Measurements from ENCODE around the gene GOLM1.
"Not testable (repeated sequence)": the region's sequence is repeated elsewhere in the genome, so short reads cannot be mapped to it uniquely, and the experiment has no call there.

GOLM1 gene

DNA sequence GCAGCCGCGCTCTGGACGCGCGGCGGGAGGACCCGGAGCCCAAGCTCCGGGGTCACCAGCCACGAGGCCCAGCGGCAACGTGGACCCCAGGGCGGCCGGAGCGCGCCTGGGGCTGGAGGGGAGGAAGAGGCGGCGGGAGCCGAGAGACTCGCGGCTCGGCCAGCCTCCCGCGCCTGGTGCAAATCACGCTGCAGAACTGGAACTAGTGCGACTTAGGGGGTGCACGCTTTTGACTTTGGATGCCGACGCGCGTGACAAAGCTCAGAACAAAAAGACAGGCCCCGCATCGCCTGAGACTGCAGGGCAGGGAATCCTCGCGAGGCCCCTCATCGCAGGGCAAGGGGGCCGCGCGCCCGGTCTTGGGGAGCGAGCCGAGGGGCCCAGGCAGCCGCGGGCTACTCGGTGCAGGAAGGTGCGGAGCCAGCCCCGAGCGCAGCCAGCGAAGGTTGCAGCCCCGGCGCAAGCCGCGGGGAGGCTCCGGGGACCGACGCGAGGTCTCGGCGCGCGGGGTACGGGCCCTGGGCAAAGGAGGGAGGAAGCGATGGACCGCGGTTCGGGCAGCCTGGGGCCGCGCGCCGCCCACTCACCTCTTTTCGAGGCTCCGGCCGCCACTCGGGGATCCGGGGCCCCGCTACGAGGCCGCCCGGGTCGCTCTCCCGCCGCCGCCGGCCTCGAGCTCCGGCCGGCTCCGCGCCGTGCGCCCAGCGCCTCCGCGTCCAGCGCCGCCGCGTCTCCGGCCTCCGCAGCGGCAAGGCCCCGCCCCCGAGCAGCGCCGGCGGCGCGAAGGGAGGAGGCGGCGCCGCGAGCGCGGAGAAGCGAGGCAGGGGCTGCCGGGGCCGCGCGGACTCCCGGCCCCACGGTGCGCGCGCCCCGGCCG is at the start of gene GOLM1:
Gene GOLM1 (minus strand): TSS at position 735 of the 877 bp plus-strand sequence. CDS start 20,238 bp downstream, outside the sequence.
- ChIA-PET CTCF (interaction anchor here (0.9 to 1.7 kb wide), 6 partner anchors 15 to 489 kb away, joined by 3 to 5 read pairs (median 3); no protein-coding TSS in a partner anchor), POLR2A (no interaction called here)
- peak; percentile 78 for DNase-seq (ENCODE audit: extremely low spot score)
- TF ChIP-seq, protein P1, sequence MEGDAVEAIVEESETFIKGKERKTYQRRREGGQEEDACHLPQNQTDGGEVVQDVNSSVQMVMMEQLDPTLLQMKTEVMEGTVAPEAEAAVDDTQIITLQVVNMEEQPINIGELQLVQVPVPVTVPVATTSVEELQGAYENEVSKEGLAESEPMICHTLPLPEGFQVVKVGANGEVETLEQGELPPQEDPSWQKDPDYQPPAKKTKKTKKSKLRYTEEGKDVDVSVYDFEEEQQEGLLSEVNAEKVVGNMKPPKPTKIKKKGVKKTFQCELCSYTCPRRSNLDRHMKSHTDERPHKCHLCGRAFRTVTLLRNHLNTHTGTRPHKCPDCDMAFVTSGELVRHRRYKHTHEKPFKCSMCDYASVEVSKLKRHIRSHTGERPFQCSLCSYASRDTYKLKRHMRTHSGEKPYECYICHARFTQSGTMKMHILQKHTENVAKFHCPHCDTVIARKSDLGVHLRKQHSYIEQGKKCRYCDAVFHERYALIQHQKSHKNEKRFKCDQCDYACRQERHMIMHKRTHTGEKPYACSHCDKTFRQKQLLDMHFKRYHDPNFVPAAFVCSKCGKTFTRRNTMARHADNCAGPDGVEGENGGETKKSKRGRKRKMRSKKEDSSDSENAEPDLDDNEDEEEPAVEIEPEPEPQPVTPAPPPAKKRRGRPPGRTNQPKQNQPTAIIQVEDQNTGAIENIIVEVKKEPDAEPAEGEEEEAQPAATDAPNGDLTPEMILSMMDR (IDR thresholded peaks at IDR 0.05; ENCODE audit: control extremely low read depth, extremely low read depth, low read depth, missing control alignments): peak; percentile 11

- DNase-seq (ENCODE audit: extremely low spot score); POLR2A ChIA-PET; CTCF ChIA-PET: not testable (repeated sequence)
Observed at GRCh38 chr9:86146671-86147070, 47.3 kb upstream of the GOLM1 start.

DNA sequence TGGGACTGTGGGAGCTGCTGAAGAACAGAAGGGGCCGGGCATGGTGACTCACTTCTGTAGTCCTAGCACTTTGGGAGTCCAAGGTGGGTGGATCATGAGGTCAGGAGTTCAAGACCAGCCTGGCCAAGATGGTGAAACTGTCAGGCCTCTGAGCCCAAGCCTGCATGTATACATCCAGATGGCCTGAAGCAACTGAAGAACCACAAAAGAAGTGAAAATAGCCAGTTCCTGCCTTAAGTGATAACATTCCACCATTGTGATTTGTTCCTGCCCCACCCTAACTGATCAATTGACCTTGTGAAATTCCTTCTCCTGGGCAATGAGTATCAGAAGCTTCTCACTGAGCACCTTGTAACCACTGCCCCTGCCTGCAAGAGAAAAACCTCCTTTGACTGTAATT is 46.6 kb upstream of the GOLM1 start:
- POLR2A ChIA-PET; CTCF ChIA-PET; DNase-seq (ENCODE audit: extremely low spot score): not testable (repeated sequence)

GRCh38 chr9:86142973-86143372 is 43.6 kb upstream of the GOLM1 start:
- TF ChIP-seq, protein P1 (IDR thresholded peaks at IDR 0.05; ENCODE audit: control extremely low read depth, extremely low read depth, low read depth, missing control alignments): no peak
- no peak for DNase-seq (ENCODE audit: extremely low spot score)
- CTCF ChIA-PET: no interaction called here
- POLR2A ChIA-PET: no interaction called here

DNA sequence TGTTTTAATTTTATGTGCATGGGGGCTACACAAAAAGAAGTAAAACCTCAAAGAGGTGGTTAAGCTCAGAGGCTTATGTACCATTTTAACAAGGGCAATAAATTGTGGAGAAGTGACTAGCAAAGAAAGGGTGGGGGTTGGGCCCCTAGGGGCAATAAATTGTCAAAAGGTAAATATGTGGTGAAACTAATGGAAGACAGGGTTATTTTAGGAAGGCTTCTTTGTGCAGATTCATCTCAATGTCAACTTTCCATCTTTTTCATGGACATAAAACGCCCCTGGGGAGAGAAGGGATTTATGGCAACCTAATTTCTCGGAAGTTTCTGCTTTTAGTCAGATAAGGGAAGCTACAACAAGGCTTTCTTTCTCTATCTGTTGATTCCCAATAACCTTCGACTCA is 42.5 kb upstream of the GOLM1 start:
- POLR2A ChIA-PET: no interaction called here
- TF ChIP-seq, protein P1 (IDR thresholded peaks at IDR 0.05; ENCODE audit: control extremely low read depth, extremely low read depth, low read depth, missing control alignments): no peak
- no peak for DNase-seq (ENCODE audit: extremely low spot score)
- CTCF ChIA-PET: no interaction called here

GRCh38 chr9:86135371-86135770 is 36.0 kb upstream of the GOLM1 start:
- ChIA-PET POLR2A (no interaction called here), CTCF (no interaction called here)
- no peak for DNase-seq (ENCODE audit: extremely low spot score)
- TF ChIP-seq, protein P1 (IDR thresholded peaks at IDR 0.05; ENCODE audit: control extremely low read depth, extremely low read depth, low read depth, missing control alignments): no peak

- ChIA-PET CTCF (no interaction called here), POLR2A (no interaction called here)
- DNase-seq (ENCODE audit: extremely low spot score): no peak
- TF ChIP-seq, protein P1 (IDR thresholded peaks at IDR 0.05; ENCODE audit: control extremely low read depth, extremely low read depth, low read depth, missing control alignments): no peak
Observed at GRCh38 chr9:86134361-86134760, 35.0 kb upstream of the GOLM1 start.

Data from GM10248 (cell line).